A549 (cell line): ENCODE data around the gene METTL5. TPM values are rescaled to one million over a fixed set of nuclear protein-coding genes. Genes with fewer than 3 reads are reported as not detected.
A peak's percentile ranks its signal among the peaks of the same experiment; 100 is the strongest.

ENCODE experiments used
- ATAC-seq, 2 experiments: fragments of 200-7000 bp in 1 of 2; fragments of >200 bp in 1 of 2; cut with Nextera tagmentation in 1 of 2; cut with Tn5 transposase in 1 of 2; 3 replicates each; pipeline versions ENCODE4 v1.8.0 to v1.9.1; 2018 to 2020; ENCODE audit warnings: mild to moderate bottlenecking in 1 of 2, moderate library complexity in 1 of 2
- CTCF ChIA-PET: fragments of 300-600 bp; sonication (Branson Sonifier 250); formaldehyde crosslinking; extraction: SDS; loops from one replicate; lab custom pipeline; 2021; ENCODE audit warnings: antibody characterized with exemption, inconsistent platforms; lab: Yijun Ruan, JAX
- POLR2A ChIA-PET: fragments of 350-600 bp; formaldehyde crosslinking; extraction: SDS; loops from one replicate; lab custom pipeline; 2021; ENCODE audit warnings: antibody characterized with exemption, inconsistent platforms; lab: Yijun Ruan, JAX
- DNase-seq, 2 experiments: peaks; one replicate each; pipeline versions ENCODE4 v3.0.0 to v3.0.0-alpha.2; 2011 to 2016; ENCODE audit warnings: low read depth in 1 of 2, low spot score in 1 of 2
- FAIRE-seq: peaks from 2 replicates; lab custom pipeline; 2011; peaks lifted over from hg19 to GRCh38; lab: Jason Lieb, UNC
- H3K27ac ChIP-seq, 2 experiments: fragments of >200 bp; sonication (Bioruptor Twin); formaldehyde crosslinking; 3 replicates each; pipeline ENCODE4 v1.5.1; 2016 to 2017
- H3K4me1 ChIP-seq: fragments of >200 bp; sonication (Bioruptor Twin); formaldehyde crosslinking; 3 replicates; pipeline ENCODE4 v1.6.1; 2016
- H3K4me2 ChIP-seq: fragments of >200 bp; sonication (Bioruptor Twin); formaldehyde crosslinking; 3 replicates; pipeline ENCODE4 v1.6.1; 2016
- H3K4me3 ChIP-seq: fragments of >200 bp; sonication (Bioruptor Twin); formaldehyde crosslinking; 3 replicates; pipeline ENCODE4 v1.5.1; 2016
- H3K9me3 ChIP-seq: fragments of >200 bp; sonication (Bioruptor Twin); formaldehyde crosslinking; 3 replicates; pipeline ENCODE4 v1.6.1; 2016
- BHLHE40 ChIP-seq: IDR thresholded peaks from 2 replicates; pipeline ENCODE4 v1.6.1; 2012; ENCODE audit warnings: low read depth, low read length, inconsistent platforms
- CBX8 ChIP-seq: fragments of 200-600 bp; sonication (generic); IDR thresholded peaks from 2 replicates; pipeline ENCODE4 v1.6.1; 2016
- CEBPB ChIP-seq, 2 experiments: fragments of >200 bp in 1 of 2; sonication (Bioruptor Twin) in 1 of 2; formaldehyde crosslinking in 1 of 2; IDR thresholded peaks; 2 replicates each; pipeline ENCODE4 v1.6.1; 2012 to 2016
- CHD2 ChIP-seq: fragments of 150-350 bp; IDR thresholded peaks from 2 replicates; pipeline ENCODE4 v1.6.1; 2014; ENCODE audit warnings: low read length; ENCODE audit not compliant: partially characterized antibody
- EHMT2 ChIP-seq: fragments of 200-600 bp; sonication (generic); IDR thresholded peaks from 2 replicates; pipeline ENCODE4 v1.6.1; 2016; ENCODE audit warnings: antibody characterized with exemption, low read depth, mild to moderate bottlenecking, moderate library complexity
- FOSB ChIP-seq: fragments of 250-450 bp; sonication (Bioruptor Pico); IDR thresholded peaks from 2 replicates; pipeline ENCODE4 v1.5.0; 2020; ENCODE audit warnings: mild to moderate bottlenecking, moderate library complexity
- FOSL2 ChIP-seq, 2 experiments: fragments of 450-650 bp in 1 of 2; fragments of >200 bp in 1 of 2; sonication (Bioruptor Twin) in 1 of 2; formaldehyde crosslinking; IDR thresholded peaks; 2 replicates each; pipeline versions ENCODE4 v1.5.0 to v1.6.1; 2016 to 2020; ENCODE audit warnings: mild to moderate bottlenecking in 1 of 2, moderate library complexity in 1 of 2
- GATA3 ChIP-seq: IDR thresholded peaks from 2 replicates; pipeline ENCODE4 v1.6.1; 2012; ENCODE audit warnings: borderline replicate concordance
- HEYL ChIP-seq: fragments of 250-450 bp; sonication (Bioruptor Pico); IDR thresholded peaks from 2 replicates; pipeline ENCODE4 v1.8.0; 2021; ENCODE audit warnings: mild to moderate bottlenecking, moderate library complexity
- HOXB13 ChIP-seq: fragments of 250-450 bp; sonication (Bioruptor Pico); IDR thresholded peaks from 2 replicates; pipeline ENCODE4 v1.5.0; 2020; ENCODE audit warnings: low read depth, mild to moderate bottlenecking, moderate library complexity
- JUNB ChIP-seq: fragments of >200 bp; sonication (Bioruptor Twin); formaldehyde crosslinking; IDR thresholded peaks from 2 replicates; pipeline ENCODE4 v1.6.1; 2016
- RCOR1 ChIP-seq: fragments of 150-350 bp; IDR thresholded peaks from 2 replicates; pipeline ENCODE4 v1.6.1; 2014; ENCODE audit warnings: antibody characterized with exemption, low read length, low read depth
- TP53 ChIP-seq: fragments of 250-450 bp; sonication (Bioruptor Pico); IDR thresholded peaks from 2 replicates; pipeline ENCODE4 v1.5.0; 2021; ENCODE audit warnings: mild to moderate bottlenecking, moderate library complexity
- USF2 ChIP-seq: fragments of 450-650 bp; IDR thresholded peaks from 2 replicates; pipeline ENCODE4 v1.6.1; 2014; ENCODE audit warnings: antibody characterized with exemption
- ZFP36 ChIP-seq: fragments of 450-650 bp; IDR thresholded peaks from 2 replicates; pipeline ENCODE4 v1.6.1; 2014; ENCODE audit warnings: borderline replicate concordance; ENCODE audit not compliant: partially characterized antibody
- WGBS: methylation state at CpG from one replicate; pipeline ENCODE4 v1.1.6; 2017; ENCODE audit errors: missing lambda C conversion rate; 5-methylcytosine and 5-hydroxymethylcytosine counted together
- polyA plus RNA-seq, 4 experiments: library from polyadenylated mRNA; depleted of rRNA in 3 of 4; stranded (reverse); fragments of >200 nt; fragmentation: RNase III in 1 of 4; extraction: RNeasy Plus Mini Kit Qiagen cat#74134 plus additional on column Dnase treatment in 1 of 4; gene quantifications; 2 replicates in 3 of 4; 3 replicates in 1 of 4; pipeline ENCODE4 v1.2.3, GENCODE V29; 2011 to 2017
- TF ChIP-seq, protein P1 (sequence below): fragments of 250-450 bp; sonication (Bioruptor Pico); IDR thresholded peaks from 2 replicates; pipeline ENCODE4 v1.5.0; 2020; ENCODE audit warnings: low read depth, mild to moderate bottlenecking, moderate library complexity
- TF ChIP-seq, protein P2 (sequence below): IDR thresholded peaks from 2 replicates; pipeline ENCODE4 v1.6.1; 2012
- TF ChIP-seq, protein P3 (sequence below): fragments of 250-450 bp; sonication (Bioruptor Pico); IDR thresholded peaks from 2 replicates; pipeline ENCODE4 v1.5.0; 2021; ENCODE audit warnings: mild to moderate bottlenecking, moderate library complexity, borderline replicate concordance

The METTL5 gene
- polyA plus RNA-seq, 2 of the 4 experiments (the other 2 are of a cell fraction), result 86.9 to 97.6 TPM

GRCh38 chr2:169815849-169816248 is 8.9 kb downstream of the METTL5 start:
- peak overlapping the region; percentile 7; the same call in 1 of the 3 replicates for H3K4me2 ChIP-seq
- TF ChIP-seq FOSL2 (IDR thresholded peaks at IDR 0.05) (no peak), FOSL2 (CRISPR knock-in tag; IDR thresholded peaks at IDR 0.05) (peak; percentile 78), FOSB (CRISPR knock-in tag) (no peak), CEBPB (IDR thresholded peaks at IDR 0.05) (peak in 1 of 2 experiments; percentile 53; a peak in 1 of 4 replicates)
- TF ChIP-seq, all 56 proteins: peak for 2
- DNase-seq, result peak; percentile 21 to 47

DNA sequence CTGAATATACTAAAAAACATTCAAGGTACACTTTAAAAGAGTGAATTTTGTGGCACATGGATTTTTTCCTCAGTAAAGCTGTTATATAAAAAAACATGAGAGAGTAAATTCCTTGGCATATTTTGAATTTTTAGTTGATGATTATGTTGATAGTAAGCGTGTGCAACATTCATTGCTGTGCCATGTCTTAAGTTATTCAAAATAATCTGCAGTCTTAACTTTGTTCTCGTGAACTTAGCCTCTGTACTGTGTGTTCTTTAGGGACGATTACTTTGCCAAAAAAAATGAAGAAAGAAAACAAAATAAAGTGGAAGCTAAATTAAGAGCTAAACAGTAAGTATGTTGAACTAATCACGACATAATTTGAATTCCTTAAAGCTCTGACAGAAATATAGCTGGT is 16.5 kb downstream of the METTL5 start:
- no peak for FAIRE-seq
- POLR2A ChIA-PET, result no interaction called here

More at GRCh38 chr2:169815849-169816248, 8.9 kb downstream of the METTL5 start:
- FAIRE-seq (no peak), ATAC-seq (peak; percentile 87 to 90)
- H3K4me3 ChIP-seq, result no peak overlapping the region
- CTCF ChIA-PET, result interaction anchor here (0.8 to 2.1 kb wide), 2 partner anchors 9 to 12 kb away, joined by 3 to 16 read pairs; partner anchors contain the start of gene METTL5
- H3K9me3 ChIP-seq, result no peaks in the 10 kb centered on the region
- POLR2A ChIA-PET, result no interaction called here
- H3K4me1 ChIP-seq, result peaks cover 19% of the 10 kb centered on the region
- no peak overlapping the region for H3K27ac ChIP-seq
- WGBS, result 0% methylated on average over 1 of the region's 1 CpG

DNA sequence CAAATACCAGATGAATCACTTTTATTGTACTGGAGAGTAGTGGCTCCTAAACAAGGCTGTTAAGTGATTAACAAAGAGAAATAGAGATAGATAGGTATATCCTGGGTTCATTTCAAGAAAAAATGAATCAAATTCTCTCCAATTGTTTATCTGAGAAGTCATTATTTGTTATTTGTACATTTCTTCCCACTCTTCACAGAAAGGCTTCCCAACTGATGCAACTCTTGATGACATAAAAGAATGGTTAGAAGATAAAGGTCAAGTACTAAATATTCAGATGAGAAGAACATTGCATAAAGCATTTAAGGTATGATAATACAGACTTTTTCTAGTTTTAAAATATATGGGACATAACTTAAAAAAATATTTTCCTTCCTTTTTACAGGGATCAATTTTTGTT is 18.1 kb downstream of the METTL5 start:
- H3K9me3 ChIP-seq, result no peaks in the 10 kb centered on the region
- H3K27ac ChIP-seq, result no peak overlapping the region
- ATAC-seq (no peak), DNase-seq (no peak), FAIRE-seq (no peak)
- TF ChIP-seq HOXB13 (CRISPR knock-in tag) (no peak), ZFP36 (no peak), RCOR1 (no peak), TP53 (CRISPR knock-in tag) (no peak), USF2 (no peak), CHD2 (no peak), BHLHE40 (no peak)
- TF ChIP-seq, protein P1, sequence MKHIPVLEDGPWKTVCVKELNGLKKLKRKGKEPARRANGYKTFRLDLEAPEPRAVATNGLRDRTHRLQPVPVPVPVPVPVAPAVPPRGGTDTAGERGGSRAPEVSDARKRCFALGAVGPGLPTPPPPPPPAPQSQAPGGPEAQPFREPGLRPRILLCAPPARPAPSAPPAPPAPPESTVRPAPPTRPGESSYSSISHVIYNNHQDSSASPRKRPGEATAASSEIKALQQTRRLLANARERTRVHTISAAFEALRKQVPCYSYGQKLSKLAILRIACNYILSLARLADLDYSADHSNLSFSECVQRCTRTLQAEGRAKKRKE (CRISPR knock-in tag), result no peak
- CTCF ChIA-PET, result interaction anchor here (1.5 kb wide), 1 partner anchor 18 kb away, joined by 5 read pairs; the partner anchor contains the start of gene METTL5
- no peak overlapping the region for H3K4me2 ChIP-seq
- no peak overlapping the region for H3K4me3 ChIP-seq
- POLR2A ChIA-PET, result no interaction called here
- no peaks in the 10 kb centered on the region for H3K4me1 ChIP-seq

More for the DNA sequence above, 16.5 kb downstream of the METTL5 start:
- no peak overlapping the region for H3K27ac ChIP-seq
- CTCF ChIA-PET, result interaction anchor here (1.2 kb wide), 1 partner anchor 16 kb away, joined by 4 read pairs; the partner anchor contains the start of gene METTL5
- no peak overlapping the region for H3K4me3 ChIP-seq
- no peak overlapping the region for H3K4me2 ChIP-seq
- H3K4me1 ChIP-seq, result no peaks in the 10 kb centered on the region
- TF ChIP-seq CBX8, result no peak
- TF ChIP-seq TP53 (CRISPR knock-in tag), result no peak
- no peak for TF ChIP-seq HEYL (CRISPR knock-in tag)
- TF ChIP-seq EHMT2, result no peak
- TF ChIP-seq JUNB, result no peak
- no peak for TF ChIP-seq GATA3
- TF ChIP-seq, protein P2, sequence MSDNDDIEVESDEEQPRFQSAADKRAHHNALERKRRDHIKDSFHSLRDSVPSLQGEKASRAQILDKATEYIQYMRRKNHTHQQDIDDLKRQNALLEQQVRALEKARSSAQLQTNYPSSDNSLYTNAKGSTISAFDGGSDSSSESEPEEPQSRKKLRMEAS, result no peak
- TF ChIP-seq, protein P3, sequence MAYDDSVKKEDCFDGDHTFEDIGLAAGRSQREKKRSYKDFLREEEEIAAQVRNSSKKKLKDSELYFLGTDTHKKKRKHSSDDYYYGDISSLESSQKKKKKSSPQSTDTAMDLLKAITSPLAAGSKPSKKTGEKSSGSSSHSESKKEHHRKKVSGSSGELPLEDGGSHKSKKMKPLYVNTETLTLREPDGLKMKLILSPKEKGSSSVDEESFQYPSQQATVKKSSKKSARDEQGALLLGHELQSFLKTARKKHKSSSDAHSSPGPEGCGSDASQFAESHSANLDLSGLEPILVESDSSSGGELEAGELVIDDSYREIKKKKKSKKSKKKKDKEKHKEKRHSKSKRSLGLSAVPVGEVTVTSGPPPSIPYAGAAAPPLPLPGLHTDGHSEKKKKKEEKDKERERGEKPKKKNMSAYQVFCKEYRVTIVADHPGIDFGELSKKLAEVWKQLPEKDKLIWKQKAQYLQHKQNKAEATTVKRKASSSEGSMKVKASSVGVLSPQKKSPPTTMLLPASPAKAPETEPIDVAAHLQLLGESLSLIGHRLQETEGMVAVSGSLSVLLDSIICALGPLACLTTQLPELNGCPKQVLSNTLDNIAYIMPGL (CRISPR knock-in tag), result no peak
- no peaks in the 10 kb centered on the region for H3K9me3 ChIP-seq
- WGBS, result 85% methylated on average over 4 of the region's 4 CpGs
- ATAC-seq (no peak), DNase-seq (no peak)
